Stimulated activated CD4-positive, alpha-beta T cell treated with anti-CD3 and anti-CD28 coated beads, Interleukin-15, amount 100 ng/mL, for 24 hours (primary cell): ENCODE data around the gene STK26.
"Not testable (repeated sequence)": the region's sequence is repeated elsewhere in the genome, so short reads cannot be mapped to it uniquely, and the experiment has no call there.

Experiments
- DNase-seq: peaks from one replicate; pipeline ENCODE4 v3.0.0-alpha.2; 2020

Gene STK26

GRCh38 chrX:132040066-132040465 lies 17.0 kb downstream of the STK26 start:
- DNase-seq = no peak

DNA sequence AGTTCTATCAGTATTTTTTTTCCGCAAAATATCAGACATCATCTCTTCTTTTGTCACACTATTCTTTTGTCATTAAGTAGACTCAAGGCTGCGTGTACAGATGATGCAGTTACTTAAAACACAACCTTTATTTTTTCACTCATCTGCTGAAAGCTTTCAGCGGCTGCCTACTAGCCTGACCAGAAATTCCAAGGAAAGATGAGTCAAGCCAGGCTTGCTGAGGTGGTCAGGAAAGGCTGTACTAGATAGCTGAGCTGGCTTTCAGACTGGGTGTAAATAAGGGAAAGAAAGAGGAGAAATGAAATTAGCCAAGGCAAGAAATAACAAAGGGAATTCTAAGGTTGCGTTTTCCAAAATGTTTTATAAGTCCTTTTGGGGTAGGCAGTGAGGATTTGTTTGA lies 17.9 kb downstream of the STK26 start:
- DNase-seq = no peak

DNA sequence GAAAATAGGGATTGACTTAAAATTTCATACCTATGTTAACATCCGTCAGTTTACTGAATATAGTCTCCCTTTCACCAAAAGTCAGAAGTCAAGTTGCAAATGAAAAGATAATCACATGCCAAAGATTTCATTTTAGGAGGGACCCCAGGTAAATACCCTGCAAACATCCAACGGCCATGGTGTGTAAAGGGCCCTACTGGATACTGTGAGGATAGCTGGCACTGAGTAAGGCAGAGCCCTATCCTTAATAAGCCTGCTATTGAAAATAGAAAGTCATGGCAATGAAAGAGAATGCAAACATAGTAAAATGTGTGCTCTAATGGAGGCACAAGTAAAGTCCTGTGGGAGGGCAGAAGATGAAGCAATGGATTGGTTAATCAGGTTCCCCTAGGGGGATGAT lies 20.9 kb downstream of the STK26 start:
- DNase-seq = no peak

DNA sequence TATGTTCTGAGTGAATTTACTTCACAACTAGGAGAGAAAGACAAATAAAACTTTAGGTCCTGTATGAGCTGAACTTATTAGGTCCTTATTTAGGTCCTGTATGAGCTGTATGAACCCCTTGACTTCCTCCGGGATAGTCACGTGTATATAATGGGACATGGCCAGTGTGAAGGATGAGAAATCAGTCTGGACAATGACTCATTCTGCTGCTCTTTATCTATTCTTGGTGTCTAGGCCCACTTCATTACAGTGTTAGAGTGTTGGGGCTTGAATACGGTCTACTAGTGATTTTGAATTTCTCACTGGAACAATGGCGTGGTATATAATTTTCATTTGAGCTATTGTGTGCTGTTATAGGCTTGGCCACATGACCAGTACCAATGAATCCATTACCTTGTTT lies 21.9 kb downstream of the STK26 start:
- no peak for DNase-seq

DNA sequence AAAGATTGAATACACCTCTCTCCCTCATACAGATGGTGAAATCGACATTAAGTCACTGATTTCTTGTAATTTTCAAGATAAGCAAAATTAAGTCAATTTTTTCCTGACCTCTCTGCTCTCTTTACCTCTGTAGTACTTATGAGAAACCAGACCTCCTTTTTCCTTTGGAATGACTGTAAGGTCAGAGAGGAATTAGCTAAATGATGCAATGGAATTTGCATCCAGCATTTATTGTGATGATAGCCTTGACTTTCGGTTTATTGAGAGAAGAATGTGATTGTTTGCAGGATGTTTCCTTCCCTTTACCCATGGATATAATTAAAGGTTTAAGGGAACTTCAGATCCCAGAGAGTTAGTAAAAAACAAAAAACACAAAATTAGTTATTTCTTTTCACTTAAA lies 22.4 kb downstream of the STK26 start:
- no peak for DNase-seq

DNA sequence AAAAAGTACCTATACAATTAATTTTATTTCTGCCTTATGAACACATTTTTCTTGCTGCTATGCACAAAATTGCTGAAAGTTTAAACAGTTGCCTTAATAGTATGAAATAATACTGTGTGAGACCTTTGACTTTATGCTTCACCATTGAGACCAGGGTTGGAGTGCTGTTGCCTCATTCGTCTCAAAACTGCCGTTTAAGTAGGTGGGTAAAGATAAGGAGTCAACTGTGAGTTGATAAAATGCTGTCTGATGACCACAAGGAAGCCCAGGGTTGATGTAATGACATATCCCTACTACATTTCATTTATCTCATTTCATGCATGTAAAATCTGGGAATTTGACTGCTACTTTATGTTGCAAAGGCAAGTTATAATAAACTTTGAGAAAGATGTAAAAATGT lies 23.4 kb downstream of the STK26 start:
- DNase-seq = no peak

- DNase-seq = not testable (repeated sequence)
Observed at GRCh38 chrX:132051778-132052177, 28.7 kb downstream of the STK26 start.

GRCh38 chrX:132058050-132058449 lies 34.9 kb downstream of the STK26 start:
- no peak for DNase-seq

GRCh38 chrX:132058975-132059374 lies 35.9 kb downstream of the STK26 start:
- no peak for DNase-seq

GRCh38 chrX:132059973-132060540 lies 37.0 kb downstream of the STK26 start:
- no peak for DNase-seq

DNA sequence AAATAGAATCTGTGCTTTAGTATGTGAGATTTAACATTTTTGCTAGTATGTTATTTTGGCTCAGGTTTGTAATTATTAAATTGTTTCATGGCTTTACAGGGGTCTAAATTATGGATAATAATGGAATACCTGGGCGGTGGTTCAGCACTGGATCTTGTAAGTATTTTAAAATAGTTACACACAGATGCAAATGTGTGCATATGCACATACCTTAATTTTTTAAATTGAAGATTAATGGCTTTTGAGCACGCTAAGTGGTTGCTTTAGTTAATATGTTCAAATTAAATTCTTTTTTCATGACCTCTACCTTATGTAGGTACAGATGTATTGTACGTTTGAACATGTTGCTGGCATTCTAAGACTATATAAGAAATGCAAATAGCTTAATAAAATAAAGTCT lies 40.2 kb downstream of the STK26 start:
- no peak for DNase-seq

DNA sequence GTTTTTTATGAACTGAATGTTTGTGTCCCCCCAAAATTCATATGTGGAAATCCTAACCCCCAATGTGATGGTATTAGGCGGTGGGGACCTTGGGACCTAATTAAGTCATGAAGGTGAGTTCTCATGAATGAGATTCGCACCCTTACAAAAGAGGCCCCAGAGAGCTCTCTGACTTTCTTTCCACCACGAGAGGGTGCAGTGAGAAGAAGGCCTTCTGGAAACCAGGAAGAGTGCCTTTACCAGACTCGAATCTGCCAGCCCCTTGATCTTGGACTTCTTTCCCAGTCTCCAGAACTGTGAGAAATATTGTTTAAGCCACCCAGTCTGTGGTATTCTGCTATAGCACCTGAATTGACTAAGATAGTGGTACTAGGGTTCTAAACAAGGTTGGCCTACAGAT lies 40.8 kb downstream of the STK26 start:
- DNase-seq = no peak

DNA sequence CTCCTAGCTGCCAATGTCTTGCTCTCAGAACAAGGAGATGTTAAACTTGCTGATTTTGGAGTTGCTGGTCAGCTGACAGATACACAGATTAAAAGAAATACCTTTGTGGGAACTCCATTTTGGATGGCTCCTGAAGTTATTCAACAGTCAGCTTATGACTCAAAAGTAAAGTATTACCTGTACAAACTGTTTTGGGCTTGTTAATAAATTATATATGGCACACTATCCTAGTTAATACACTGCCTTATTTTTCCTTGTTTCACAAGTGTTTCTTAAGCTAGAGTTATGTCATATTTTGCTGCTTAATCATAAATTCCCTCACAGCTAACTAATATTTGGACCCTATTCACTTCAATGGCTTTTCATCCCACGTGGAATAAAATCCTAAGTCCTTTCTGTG lies 45.3 kb downstream of the STK26 start:
- DNase-seq = no peak

GRCh38 chrX:132071254-132071653 lies 48.2 kb downstream of the STK26 start:
- DNase-seq = no peak

GRCh38 chrX:132077414-132077813 lies 54.3 kb downstream of the STK26 start:
- no peak for DNase-seq

- no peak for DNase-seq
Observed at GRCh38 chrX:132077912-132078311, 54.8 kb downstream of the STK26 start.

- DNase-seq = no peak
Observed at GRCh38 chrX:132085786-132086185, 62.7 kb downstream of the STK26 start.

DNA sequence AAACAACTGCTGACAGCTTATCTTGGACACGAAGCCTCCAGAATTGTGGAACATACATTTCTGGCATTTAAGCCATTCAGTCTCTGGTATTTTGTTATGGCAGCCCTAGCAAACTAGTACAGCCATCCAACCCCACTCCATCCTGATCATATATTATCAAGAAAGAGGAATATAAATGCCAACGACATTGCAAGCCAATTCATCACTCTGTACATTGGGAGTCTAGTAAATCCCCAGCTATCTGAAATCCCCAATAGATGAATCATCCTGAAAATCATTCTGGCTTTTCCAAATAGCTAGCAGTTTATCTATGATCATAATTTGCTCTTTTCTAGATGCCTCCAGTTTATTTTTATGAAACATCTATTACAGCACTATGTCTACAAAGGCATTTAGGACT lies 63.6 kb downstream of the STK26 start:
- no peak for DNase-seq

- DNase-seq = no peak
Observed at GRCh38 chrX:132088864-132089263, 65.8 kb downstream of the STK26 start.

DNA sequence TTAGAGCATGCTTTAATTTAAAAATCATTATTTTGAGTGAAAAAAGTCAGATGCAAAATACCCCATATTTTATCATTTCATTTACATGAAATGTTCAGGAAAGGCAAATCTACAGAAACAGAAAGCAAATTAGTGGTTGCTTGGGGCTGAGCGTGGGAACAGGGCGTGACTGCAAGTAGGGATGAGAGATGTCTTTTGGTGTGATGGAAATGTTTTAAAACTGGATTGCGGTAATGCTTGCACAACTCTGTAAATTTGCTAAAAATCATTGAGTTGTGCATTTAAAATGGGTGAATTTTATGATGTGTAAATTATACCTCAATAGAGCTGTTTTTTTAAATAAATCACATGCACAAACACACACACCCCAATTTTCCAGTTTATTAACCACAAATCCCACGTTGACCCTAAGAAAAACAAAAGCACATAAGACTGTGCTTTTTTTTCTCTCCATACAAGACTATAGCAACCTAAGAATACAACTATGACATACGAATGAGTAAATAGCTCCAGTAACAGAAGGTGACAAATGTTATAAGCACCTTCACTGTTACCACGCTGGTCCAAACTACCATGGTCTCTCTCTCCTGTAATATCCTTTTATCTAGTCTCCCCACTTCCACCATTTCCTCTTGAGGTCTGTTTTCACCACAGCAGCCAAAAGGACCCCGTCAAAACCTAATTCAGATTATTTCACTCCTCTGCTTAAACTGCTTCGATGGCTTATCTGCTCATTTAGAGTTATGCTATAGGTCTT lies 67.5 kb downstream of the STK26 start:
- DNase-seq = peak; percentile 6

GRCh38 chrX:132092439-132093065 lies 69.5 kb downstream of the STK26 start:
- peak; percentile 56 for DNase-seq

DNA sequence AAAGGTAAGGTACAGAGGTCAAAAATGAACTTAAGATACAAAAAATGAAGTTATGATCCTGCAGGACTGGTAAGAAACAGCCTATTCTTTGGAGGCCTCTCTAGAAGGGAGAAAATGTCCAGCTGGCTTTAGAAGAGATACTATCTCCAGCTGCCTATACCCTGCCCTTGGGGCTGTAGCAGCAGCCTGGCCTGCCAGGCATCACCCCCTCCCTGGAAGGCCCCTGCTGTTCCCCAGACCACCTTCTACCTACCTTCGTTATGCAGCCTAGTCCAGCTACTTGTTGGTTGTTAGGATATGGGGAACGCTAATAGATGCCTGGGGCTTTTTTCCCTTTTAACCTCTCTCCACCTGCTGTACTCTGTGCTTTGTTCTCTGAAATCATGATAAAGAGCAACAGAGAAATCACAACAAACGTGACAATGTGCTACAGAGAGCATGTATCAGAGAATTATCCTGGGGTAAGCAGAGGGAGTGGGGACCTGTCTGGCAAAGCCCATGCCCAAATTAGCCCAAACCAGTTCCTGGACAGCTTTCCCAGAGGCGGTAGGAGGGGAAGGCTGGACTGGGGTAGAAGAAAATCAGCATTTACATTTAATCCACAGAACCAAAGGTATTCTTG lies 70.2 kb downstream of the STK26 start:
- no peak for DNase-seq

DNA sequence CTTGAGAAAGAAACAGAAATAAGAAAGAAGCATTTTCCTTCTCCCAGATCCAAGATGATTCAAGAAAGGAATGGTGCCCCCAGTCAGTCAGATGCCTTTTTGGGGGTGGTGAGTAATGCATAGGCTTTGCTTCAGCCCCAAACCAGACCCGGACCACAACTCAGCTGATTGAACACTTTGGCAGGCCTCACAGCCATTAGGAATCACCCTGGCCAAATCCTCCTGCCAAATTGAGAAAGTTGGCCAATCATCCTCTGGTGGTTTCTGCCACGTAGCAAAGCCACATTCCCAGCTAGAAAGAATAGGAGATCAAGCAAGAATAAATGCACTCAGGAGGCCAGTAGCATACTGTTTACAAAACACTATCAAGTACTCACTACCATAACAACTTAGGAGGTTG lies 71.1 kb downstream of the STK26 start:
- no peak for DNase-seq

DNA sequence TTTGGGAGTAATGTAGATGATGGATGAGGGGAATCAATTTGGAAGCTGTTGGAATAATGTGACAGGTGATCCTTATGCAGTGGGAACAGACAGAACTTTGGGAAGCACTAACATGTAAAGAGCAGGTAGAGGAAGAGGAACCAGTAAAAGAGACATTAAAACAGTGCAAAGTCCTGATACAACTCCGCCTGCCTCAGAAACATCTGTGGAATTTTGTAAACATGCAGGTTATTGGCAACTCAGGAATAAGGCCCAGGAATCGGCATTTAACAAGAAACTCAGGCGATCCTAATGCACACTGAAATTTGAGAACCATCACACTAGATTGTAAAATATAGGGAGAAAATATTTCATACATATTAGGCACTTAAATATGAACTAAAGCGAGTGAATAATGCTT lies 75.6 kb downstream of the STK26 start:
- not testable (repeated sequence) for DNase-seq
